ENCODE results near the gene AADACL3. TPM values are rescaled to one million over a fixed set of nuclear protein-coding genes. Genes with fewer than 3 reads are reported as not detected.

AADACL3 gene
- total and polyA plus RNA-seq, 2 of the 8 experiments (the other 6 are each of a cell fraction or from before 2014, with no cell fraction given): 0.33 to 2.3 TPM

DNA sequence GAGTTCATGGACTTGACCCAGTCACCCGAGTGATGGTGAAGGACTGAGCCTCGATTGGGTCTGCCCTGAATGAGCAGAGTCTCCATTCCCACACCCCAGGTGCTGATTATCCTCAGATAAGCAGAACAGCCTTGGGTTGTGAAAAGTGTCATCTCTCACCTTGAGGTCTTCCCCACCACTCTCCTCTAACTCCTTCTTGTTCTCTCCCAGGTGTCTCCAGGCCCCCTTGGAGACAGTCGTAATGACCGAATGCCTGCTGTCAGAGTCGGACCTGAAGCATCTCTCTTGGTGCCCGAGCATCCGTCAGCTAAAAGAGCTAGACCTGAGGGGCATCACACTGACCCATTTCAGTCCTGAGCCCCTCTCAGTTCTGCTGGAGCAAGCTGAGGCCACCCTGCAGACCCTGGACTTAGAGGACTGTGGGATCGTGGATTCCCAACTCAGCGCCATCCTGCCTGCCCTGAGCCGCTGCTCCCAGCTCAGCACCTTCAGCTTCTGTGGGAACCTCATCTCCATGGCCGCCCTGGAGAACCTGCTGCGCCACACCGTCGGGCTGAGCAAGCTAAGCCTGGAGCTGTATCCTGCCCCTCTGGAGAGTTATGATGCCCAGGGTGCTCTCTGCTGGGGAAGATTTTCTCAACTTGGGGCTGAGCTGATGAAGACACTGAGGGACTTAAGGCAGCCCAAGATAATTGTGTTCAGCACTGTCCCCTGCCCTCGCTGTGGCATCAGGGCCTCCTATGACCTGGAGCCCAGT lies 61.1 kb downstream of the AADACL3 start:
- Histone ChIP-seq H3K56ac (replicated peaks; ENCODE audit: insufficient read length, low read depth, low read length) (no peak overlapping the region), H3K18ac (ENCODE audit: extremely low read depth, low read length) (no peak overlapping the region), H3K27ac (ENCODE audit: low read depth, low read length) (no peak overlapping the region), H3K23ac (ENCODE audit: insufficient read length) (no peak overlapping the region), H4K5ac (ENCODE audit: insufficient read length, low read depth, low read length) (no peak overlapping the region), H3K79me1 (ENCODE audit: low read depth, low read length) (no peaks in the 10 kb centered on the region), H3K14ac (ENCODE audit: insufficient read length) (no peak overlapping the region), H3K27me3 (replicated peaks in 1 of 4; ENCODE audit: control insufficient read depth in 3 of 4, extremely low read depth in 1 of 4, insufficient read depth in 3 of 4, low read length in 3 of 4) (no peaks in the 10 kb centered on the region), H3K4me1 (replicated peaks in 1 of 4; ENCODE audit: control insufficient read depth in 3 of 4, insufficient read depth in 4 of 4, low read length in 3 of 4) (no peaks in the 10 kb centered on the region; a peak in 1 of 7 replicates), H2BK12ac (ENCODE audit: low read depth, low read length) (no peak overlapping the region), H2BK5ac (ENCODE audit: low read depth, low read length) (no peak overlapping the region), H3K23me2 (ENCODE audit: low read depth, low read length) (no peaks in the 10 kb centered on the region), H2BK15ac (ENCODE audit: low read length) (no peak overlapping the region), H4K91ac (replicated peaks; ENCODE audit: insufficient read length, low read length) (no peak overlapping the region), H2AK5ac (ENCODE audit: low read depth, low read length) (no peak overlapping the region), H4K8ac (ENCODE audit: extremely low read depth, insufficient read depth, low read length) (no peak overlapping the region), H2BK120ac (replicated peaks; ENCODE audit: low read depth, low read length) (no peak overlapping the region), H3K36me3 (ENCODE audit: control insufficient read depth in 2 of 4, insufficient read depth in 4 of 4, low read length in 3 of 4) (no peaks in the 10 kb centered on the region), H2BK20ac (ENCODE audit: low read length) (no peak overlapping the region), H3K9me3 (ENCODE audit: insufficient read depth in 2 of 2, low read depth in 1 of 2, low read length in 1 of 2) (no peaks in the 10 kb centered on the region), H3K9ac (replicated peaks in 1 of 4; ENCODE audit: extremely low read depth in 1 of 4, low read depth in 3 of 4, low read length in 3 of 4) (no peak overlapping the region), H4K20me1 (replicated peaks in 1 of 2; ENCODE audit: control insufficient read depth in 1 of 2, insufficient read depth in 2 of 2, low read length in 2 of 2) (no peaks in the 10 kb centered on the region), H2AFZ (ENCODE audit: low read length) (no peak overlapping the region), H3K4ac (replicated peaks; ENCODE audit: insufficient read length, low read depth, low read length) (no peak overlapping the region), H3K4me2 (ENCODE audit: insufficient read depth in 1 of 2, low read depth in 2 of 2, low read length in 2 of 2) (no peak overlapping the region), H3K79me2 (ENCODE audit: control insufficient read depth in 1 of 2, insufficient read depth in 2 of 2, low read length in 2 of 2) (no peaks in the 10 kb centered on the region), H3K4me3 (ENCODE audit: extremely low read depth in 1 of 4, insufficient read depth in 2 of 4, low read depth in 3 of 4, low read length in 4 of 4) (no peak overlapping the region)
- ChIA-PET POLR2A (ENCODE audit: partially characterized antibody) (no interaction called here), CTCF (ENCODE audit: partially characterized antibody) (interaction anchor here (0.5 to 1.5 kb wide), 3 partner anchors 15 to 1059 kb away, joined by 3 to 7 read pairs (median 5); no protein-coding TSS in a partner anchor)
- FAIRE-seq (no peak), DNase-seq (ENCODE audit: low read depth in 1 of 2, low spot score in 2 of 2) (no peak)
- 89% methylated on average over 12 of the region's 15 CpGs; no CpG with 5 or more reads in 1 of the 2 experiments for WGBS, 2 experiments (ENCODE audit: extremely low coverage in 1 of 2, insufficient coverage in 1 of 2, insufficient read length in 1 of 2, insufficient replicate concordance in 2 of 2, low coverage in 1 of 2, low lambda C conversion rate in 2 of 2, missing lambda C conversion rate in 1 of 2)
- TF ChIP-seq TAF1 (IDR thresholded peaks at IDR 0.05; ENCODE audit: low read depth, low read length): no peak
- TF ChIP-seq RXRA (IDR thresholded peaks at IDR 0.05; ENCODE audit: insufficient read depth, low read depth, low read length): no peak
- no peak for TF ChIP-seq BACH1 (IDR thresholded peaks at IDR 0.05; ENCODE audit: low read length)
- TF ChIP-seq SRF (IDR thresholded peaks at IDR 0.05; ENCODE audit: low read depth, low read length): no peak
- no peak for TF ChIP-seq CHD1 (IDR thresholded peaks at IDR 0.05; ENCODE audit: low read depth, low read length)
- TF ChIP-seq, protein P1, sequence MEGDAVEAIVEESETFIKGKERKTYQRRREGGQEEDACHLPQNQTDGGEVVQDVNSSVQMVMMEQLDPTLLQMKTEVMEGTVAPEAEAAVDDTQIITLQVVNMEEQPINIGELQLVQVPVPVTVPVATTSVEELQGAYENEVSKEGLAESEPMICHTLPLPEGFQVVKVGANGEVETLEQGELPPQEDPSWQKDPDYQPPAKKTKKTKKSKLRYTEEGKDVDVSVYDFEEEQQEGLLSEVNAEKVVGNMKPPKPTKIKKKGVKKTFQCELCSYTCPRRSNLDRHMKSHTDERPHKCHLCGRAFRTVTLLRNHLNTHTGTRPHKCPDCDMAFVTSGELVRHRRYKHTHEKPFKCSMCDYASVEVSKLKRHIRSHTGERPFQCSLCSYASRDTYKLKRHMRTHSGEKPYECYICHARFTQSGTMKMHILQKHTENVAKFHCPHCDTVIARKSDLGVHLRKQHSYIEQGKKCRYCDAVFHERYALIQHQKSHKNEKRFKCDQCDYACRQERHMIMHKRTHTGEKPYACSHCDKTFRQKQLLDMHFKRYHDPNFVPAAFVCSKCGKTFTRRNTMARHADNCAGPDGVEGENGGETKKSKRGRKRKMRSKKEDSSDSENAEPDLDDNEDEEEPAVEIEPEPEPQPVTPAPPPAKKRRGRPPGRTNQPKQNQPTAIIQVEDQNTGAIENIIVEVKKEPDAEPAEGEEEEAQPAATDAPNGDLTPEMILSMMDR (IDR thresholded peaks at IDR 0.05; ENCODE audit: control extremely low read depth in 1 of 3, insufficient read depth in 1 of 3, low read depth in 1 of 3, low read length in 3 of 3): no peak
- no peak for TF ChIP-seq TBP (IDR thresholded peaks at IDR 0.05; ENCODE audit: low read depth, low read length)
- no peak for TF ChIP-seq CEBPB (IDR thresholded peaks at IDR 0.05; ENCODE audit: low read depth, low read length)
- no peak for TF ChIP-seq HDAC6 (IDR thresholded peaks at IDR 0.05; ENCODE audit: low read depth, low read length)
- TF ChIP-seq BCL11A (IDR thresholded peaks at IDR 0.05; ENCODE audit: low read depth in 2 of 2, low read length in 2 of 2): no peak
- TF ChIP-seq CBX5 (IDR thresholded peaks at IDR 0.05; ENCODE audit: low read depth, low read length): no peak
